Measurements from ENCODE around the gene CCDC102A. TPM values are rescaled to one million over a fixed set of nuclear protein-coding genes. Genes with fewer than 3 reads are reported as not detected.

Gene CCDC102A
- total RNA-seq, 4 donors from 2014 or later = 1.2 to 9.3 (median 3.4) TPM

- no peak overlapping the region for H3K4me3 ChIP-seq
- DNase-seq (no peak), ATAC-seq (no peak)
- intact Hi-C loops (cut with DNase I; ENCODE audit: low total_unique reads) (no loop called here), in situ Hi-C loops (cut with MboI; ENCODE audit: low sequenced_read_pairs in 4 of 4) (no loop called here)
- TF ChIP-seq POLR2A (IDR thresholded peaks at IDR 0.05) = no peak
- H3K27ac ChIP-seq = no peak overlapping the region
- H3K36me3 ChIP-seq = no peaks in the 10 kb centered on the region
- H3K4me1 ChIP-seq = peaks cover 5 to 11% of the 10 kb centered on the region in 2 donors
- no peaks in the 10 kb centered on the region for H3K9me3 ChIP-seq
- peaks cover 0 to 4% (median 0%) of the 10 kb centered on the region in 3 donors for H3K27me3 ChIP-seq
These were observed 51.8 kb downstream of the CCDC102A start for GRCh38 chr16:57484515-57485005.

- TF ChIP-seq CTCF (IDR thresholded peaks at IDR 0.05 in 4 of 5, conservative IDR thresholded peaks at IDR 0.05 in 1 of 5) = no peak
- TF ChIP-seq POLR2A (IDR thresholded peaks at IDR 0.05) = no peak
- DNase-seq (no peak), ATAC-seq (no peak)
- no peaks in the 10 kb centered on the region for H3K9me3 ChIP-seq
- H3K27ac ChIP-seq = no peak overlapping the region
- H3K4me1 ChIP-seq = peaks cover 5 to 17% of the 10 kb centered on the region in 2 donors
- in situ Hi-C loops (cut with MboI; ENCODE audit: low sequenced_read_pairs in 4 of 4) = no loop called here
- no peaks in the 10 kb centered on the region for H3K36me3 ChIP-seq
- peaks cover 0 to 4% (median 0%) of the 10 kb centered on the region in 3 donors for H3K27me3 ChIP-seq
- intact Hi-C loops (cut with DNase I; ENCODE audit: low total_unique reads) = no loop called here
- H3K4me3 ChIP-seq = no peak overlapping the region
These were observed 52.5 kb downstream of the CCDC102A start for GRCh38 chr16:57483725-57484514.

- intact Hi-C loops (cut with DNase I; ENCODE audit: low total_unique reads) = no loop called here
- no peaks in the 10 kb centered on the region for H3K9me3 ChIP-seq
- ATAC-seq = no peak
These were observed 53.4 kb downstream of the CCDC102A start for GRCh38 chr16:57482845-57483545.

GRCh38 chr16:57481421-57481820 is 55.0 kb downstream of the CCDC102A start:
- no peak for ATAC-seq
- in situ Hi-C loops (cut with MboI; ENCODE audit: low sequenced_read_pairs in 4 of 4) = no loop called here
- H3K9me3 ChIP-seq = no peaks in the 10 kb centered on the region
- no peak overlapping the region for H3K27ac ChIP-seq
- H3K4me1 ChIP-seq = peaks cover 0 to 10% of the 10 kb centered on the region in 2 donors
- intact Hi-C loops (cut with DNase I; ENCODE audit: low total_unique reads) = no loop called here
- no peak for DNase-seq
- no peaks in the 10 kb centered on the region for H3K36me3 ChIP-seq
- TF ChIP-seq POLR2A (IDR thresholded peaks at IDR 0.05) (no peak), CTCF (IDR thresholded peaks at IDR 0.05 in 4 of 5, conservative IDR thresholded peaks at IDR 0.05 in 1 of 5) (no peak)
- peaks cover 0 to 4% (median 0%) of the 10 kb centered on the region in 3 donors for H3K27me3 ChIP-seq
- H3K4me3 ChIP-seq = no peak overlapping the region

More at GRCh38 chr16:57482845-57483545, 53.4 kb downstream of the CCDC102A start:
- peaks cover 5 to 18% of the 10 kb centered on the region in 2 donors for H3K4me1 ChIP-seq
- no peak for TF ChIP-seq CTCF (IDR thresholded peaks at IDR 0.05 in 4 of 5, conservative IDR thresholded peaks at IDR 0.05 in 1 of 5)
- no peak for TF ChIP-seq POLR2A (IDR thresholded peaks at IDR 0.05)
- no peak overlapping the region for H3K27ac ChIP-seq
- DNase-seq = no peak
- peaks cover 0 to 4% (median 0%) of the 10 kb centered on the region in 3 donors for H3K27me3 ChIP-seq
- in situ Hi-C loops (cut with MboI; ENCODE audit: low sequenced_read_pairs in 4 of 4) = no loop called here
- no peaks in the 10 kb centered on the region for H3K36me3 ChIP-seq
- H3K4me3 ChIP-seq = no peak overlapping the region

GRCh38 chr16:57480754-57481230 is 55.6 kb downstream of the CCDC102A start:
- TF ChIP-seq CTCF (IDR thresholded peaks at IDR 0.05 in 4 of 5, conservative IDR thresholded peaks at IDR 0.05 in 1 of 5) = no peak
- no peak for TF ChIP-seq POLR2A (IDR thresholded peaks at IDR 0.05)
- H3K36me3 ChIP-seq = no peaks in the 10 kb centered on the region
- peak overlapping the region in 1 of 4 donors; percentile 58 for H3K27ac ChIP-seq
- intact Hi-C loops (cut with DNase I; ENCODE audit: low total_unique reads) = no loop called here
- DNase-seq = no peak
- ATAC-seq = no peak
- no peaks in the 10 kb centered on the region for H3K9me3 ChIP-seq
- peaks cover 0 to 10% of the 10 kb centered on the region in 2 donors for H3K4me1 ChIP-seq
- H3K27me3 ChIP-seq = peaks cover 0 to 4% (median 0%) of the 10 kb centered on the region in 3 donors
- no peak overlapping the region for H3K4me3 ChIP-seq
- in situ Hi-C loops (cut with MboI; ENCODE audit: low sequenced_read_pairs in 4 of 4) = no loop called here

Measured in gastrocnemius medialis (tissue), 4 donors.